ENCODE results near the gene POMGNT2. TPM values are rescaled to one million over a fixed set of nuclear protein-coding genes. Genes with fewer than 3 reads are reported as not detected.

Gene POMGNT2
- total and polyA plus RNA-seq, 7 donors = 13.2 to 40.3 (median 22.4) TPM

DNA sequence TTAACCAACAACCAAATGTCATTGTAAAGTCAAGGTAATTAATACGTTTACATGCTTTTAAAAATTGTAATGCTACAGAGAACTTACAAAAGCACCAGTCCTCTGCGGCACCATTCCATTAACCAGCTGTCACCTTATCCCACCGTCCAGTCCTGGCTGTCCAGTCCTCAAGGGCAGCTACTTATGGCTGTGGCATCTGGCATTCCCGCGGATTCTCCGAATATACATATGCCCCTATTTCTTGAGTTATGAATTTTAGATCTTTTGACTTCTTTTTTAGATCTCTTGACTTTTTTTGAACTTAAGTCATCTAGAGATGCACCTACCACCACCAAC is 382 bp upstream of the POMGNT2 start:
- Histone ChIP-seq H3K27me3 (ENCODE audit: insufficient read depth in 3 of 3, low read length in 2 of 3) (no peaks in the 10 kb centered on the region), H3K9me3 (no peaks in the 10 kb centered on the region), H3K36me3 (ENCODE audit: insufficient read depth in 1 of 2, low read depth in 1 of 2) (no peaks in the 10 kb centered on the region), H3K4me1 (peaks cover 6% of the 10 kb centered on the region), H3K27ac (no peak overlapping the region), H3K4me3 (peak overlapping the region; percentile 96)
- no peak for TF ChIP-seq CTCF (IDR thresholded peaks at IDR 0.05)
- intact Hi-C loops (cut with DNase I) = no loop called here
- DNase-seq (no peak), ATAC-seq (peak in 2 of 4 donors; percentile 29 to 44)
- whole genome bisulfite sequencing, 3 donors = 5 to 7% (median 5%) methylated on average over 6 of the region's 6 CpGs

DNA sequence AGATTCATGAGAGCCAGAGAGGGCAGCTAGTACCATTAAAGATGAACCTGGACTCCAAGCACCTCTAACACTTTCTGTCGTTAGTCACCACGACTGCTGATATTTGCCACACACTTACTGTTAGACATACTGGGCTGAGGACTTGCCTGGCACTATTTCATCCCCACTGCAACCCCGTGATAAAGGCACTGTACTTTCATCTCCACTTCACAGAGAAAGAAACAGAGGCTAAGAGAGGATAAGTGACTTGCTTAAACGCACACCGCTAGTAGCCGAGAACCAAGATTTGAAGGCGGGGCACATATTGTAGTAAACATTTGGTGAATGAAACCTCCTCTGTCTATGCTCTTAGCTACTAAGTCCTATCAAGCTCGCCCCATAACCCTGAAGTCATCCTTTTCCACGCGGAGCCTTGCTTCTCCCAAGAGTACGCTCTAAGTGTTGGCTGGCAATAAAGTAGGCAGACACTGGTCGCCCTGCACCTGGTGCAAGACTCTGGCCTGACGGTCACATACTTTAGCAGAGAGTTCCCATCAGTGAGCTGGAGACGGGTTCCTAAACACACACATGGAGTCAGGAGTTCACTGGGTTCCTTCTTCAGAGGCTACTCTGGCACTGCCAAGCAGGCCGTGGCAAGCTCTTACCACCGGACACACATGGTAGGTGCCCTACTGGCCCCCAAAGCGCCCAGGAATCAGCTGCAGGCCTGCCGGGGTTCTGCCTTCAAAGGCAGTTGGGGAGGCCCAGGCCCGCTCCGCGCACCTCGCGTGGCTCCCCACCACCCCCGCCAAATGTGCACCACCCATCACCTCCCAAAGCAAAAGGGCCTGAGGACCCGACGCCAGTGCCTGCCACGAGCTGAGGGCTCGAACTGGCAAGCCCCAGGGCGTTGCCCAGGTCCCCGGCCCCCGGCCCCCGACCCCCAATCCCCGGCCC is 951 bp downstream of the POMGNT2 start:
- intact Hi-C loops (cut with DNase I) = loop anchor here in 1 of 2 donors (5.0 kb wide), 1 partner anchor 143 kb away; no protein-coding TSS in a partner anchor
- H3K27me3 ChIP-seq (ENCODE audit: insufficient read depth in 3 of 3, low read length in 2 of 3) = no peaks in the 10 kb centered on the region
- DNase-seq (peak in 1 of 2 donors; percentile 56), ATAC-seq (peak; percentile 13 to 53 (median 47))
- no peaks in the 10 kb centered on the region for H3K36me3 ChIP-seq (ENCODE audit: insufficient read depth in 1 of 2, low read depth in 1 of 2)
- no peak for TF ChIP-seq CTCF (IDR thresholded peaks at IDR 0.05)
- H3K9me3 ChIP-seq = no peaks in the 10 kb centered on the region
- H3K4me3 ChIP-seq = peak overlapping the region; percentile 96
- peaks cover 6% of the 10 kb centered on the region for H3K4me1 ChIP-seq
- 31 to 55% (median 34%) methylated on average over 26 to 33 of the region's 33 CpGs for WGBS, 3 donors
- H3K27ac ChIP-seq = peak overlapping the region; percentile 71

DNA sequence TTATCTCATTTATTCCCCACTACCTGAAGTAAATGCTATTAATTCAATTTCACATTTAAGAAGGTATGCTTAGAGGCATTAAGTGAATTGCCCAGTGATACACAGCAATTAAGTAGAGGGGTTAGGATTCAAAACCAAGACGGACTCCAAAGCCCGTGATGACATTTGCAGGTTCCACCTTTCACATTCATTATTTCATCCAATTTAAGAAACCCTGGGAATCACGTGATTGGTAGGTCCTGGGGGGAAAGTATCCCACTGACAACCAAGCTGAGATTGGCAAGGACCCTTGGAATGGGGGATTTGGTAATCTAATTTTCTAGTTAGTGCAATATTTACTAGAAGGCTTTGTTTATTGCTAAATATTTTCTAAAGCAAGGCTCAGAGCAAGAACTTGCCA is 1.8 kb downstream of the POMGNT2 start:
- ATAC-seq (no peak), DNase-seq (no peak)
- H3K9me3 ChIP-seq = no peaks in the 10 kb centered on the region
- intact Hi-C loops (cut with DNase I) = loop anchor here in 1 of 2 donors (5.0 kb wide), 1 partner anchor 142 kb away; no protein-coding TSS in a partner anchor
- H3K4me3 ChIP-seq = no peak overlapping the region
- no peak overlapping the region for H3K27ac ChIP-seq
- 73 to 92% (median 73%) methylated on average over 3 of the region's 3 CpGs for WGBS, 3 donors
- no peaks in the 10 kb centered on the region for H3K36me3 ChIP-seq (ENCODE audit: insufficient read depth in 1 of 2, low read depth in 1 of 2)
- TF ChIP-seq CTCF (IDR thresholded peaks at IDR 0.05) = no peak
- no peaks in the 10 kb centered on the region for H3K27me3 ChIP-seq (ENCODE audit: insufficient read depth in 3 of 3, low read length in 2 of 3)
- peaks cover 6% of the 10 kb centered on the region for H3K4me1 ChIP-seq

- no peak for ATAC-seq
- Histone ChIP-seq H3K27ac (no peak overlapping the region), H3K4me1 (peaks cover 6% of the 10 kb centered on the region), H3K9me3 (no peaks in the 10 kb centered on the region), H3K4me3 (no peak overlapping the region), H3K27me3 (ENCODE audit: insufficient read depth in 3 of 3, low read length in 2 of 3) (no peaks in the 10 kb centered on the region), H3K36me3 (ENCODE audit: insufficient read depth in 1 of 2, low read depth in 1 of 2) (no peaks in the 10 kb centered on the region)
- 61 to 77% (median 66%) methylated on average over 2 of the region's 2 CpGs for WGBS, 3 donors
- intact Hi-C loops (cut with DNase I) = loop anchor here in 1 of 2 donors (5.0 kb wide), 1 partner anchor 141 kb away; no protein-coding TSS in a partner anchor
- no peak for TF ChIP-seq CTCF (IDR thresholded peaks at IDR 0.05)
- no peak for DNase-seq
Measured at GRCh38 chr3:43102773-43103480, 3.0 kb downstream of the POMGNT2 start.
